Measurements from ENCODE around the gene ZNF136. TPM values are rescaled to one million over a fixed set of nuclear protein-coding genes. Genes with fewer than 3 reads are reported as not detected.
A peak's percentile ranks its signal among the peaks of the same experiment; 100 is the strongest.

The ZNF136 gene
- total RNA-seq, 1 experiment from 2014 or later: 4.0 TPM

DNA sequence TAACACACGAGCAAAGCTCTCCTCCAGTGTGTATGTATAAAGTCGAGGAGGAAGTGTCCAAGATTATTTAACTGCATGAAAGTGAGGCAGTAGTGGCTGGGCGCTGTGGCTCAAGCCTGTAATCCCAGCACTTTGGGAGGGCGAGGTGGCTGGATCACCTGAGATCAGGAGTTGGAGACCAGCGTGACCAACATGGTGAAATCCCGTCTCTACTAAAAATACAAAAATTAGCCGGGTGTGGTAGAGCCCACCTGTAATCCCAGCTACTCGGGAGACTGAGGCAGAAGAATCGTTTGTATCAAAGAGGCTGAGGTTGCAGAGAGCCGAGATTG lies 21.5 kb upstream of the ZNF136 start (continued):
- TF ChIP-seq, protein P1, sequence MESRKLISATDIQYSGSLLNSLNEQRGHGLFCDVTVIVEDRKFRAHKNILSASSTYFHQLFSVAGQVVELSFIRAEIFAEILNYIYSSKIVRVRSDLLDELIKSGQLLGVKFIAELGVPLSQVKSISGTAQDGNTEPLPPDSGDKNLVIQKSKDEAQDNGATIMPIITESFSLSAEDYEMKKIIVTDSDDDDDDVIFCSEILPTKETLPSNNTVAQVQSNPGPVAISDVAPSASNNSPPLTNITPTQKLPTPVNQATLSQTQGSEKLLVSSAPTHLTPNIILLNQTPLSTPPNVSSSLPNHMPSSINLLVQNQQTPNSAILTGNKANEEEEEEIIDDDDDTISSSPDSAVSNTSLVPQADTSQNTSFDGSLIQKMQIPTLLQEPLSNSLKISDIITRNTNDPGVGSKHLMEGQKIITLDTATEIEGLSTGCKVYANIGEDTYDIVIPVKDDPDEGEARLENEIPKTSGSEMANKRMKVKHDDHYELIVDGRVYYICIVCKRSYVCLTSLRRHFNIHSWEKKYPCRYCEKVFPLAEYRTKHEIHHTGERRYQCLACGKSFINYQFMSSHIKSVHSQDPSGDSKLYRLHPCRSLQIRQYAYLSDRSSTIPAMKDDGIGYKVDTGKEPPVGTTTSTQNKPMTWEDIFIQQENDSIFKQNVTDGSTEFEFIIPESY (IDR thresholded peaks at IDR 0.05; ENCODE audit: extremely low read depth, insufficient replicate concordance, low read length): no peak
- TF ChIP-seq EGR1 (IDR thresholded peaks at IDR 0.05; ENCODE audit: low read depth) (no peak), SIN3A (IDR thresholded peaks at IDR 0.05; ENCODE audit: low read depth) (no peak), SP1 (IDR thresholded peaks at IDR 0.05; ENCODE audit: low read depth) (no peak), JUND (IDR thresholded peaks at IDR 0.05) (no peak), EZH2 (IDR thresholded peaks at IDR 0.05) (no peak), RAD21 (IDR thresholded peaks at IDR 0.05; ENCODE audit: low read depth) (no peak)
- TF ChIP-seq, protein P2, sequence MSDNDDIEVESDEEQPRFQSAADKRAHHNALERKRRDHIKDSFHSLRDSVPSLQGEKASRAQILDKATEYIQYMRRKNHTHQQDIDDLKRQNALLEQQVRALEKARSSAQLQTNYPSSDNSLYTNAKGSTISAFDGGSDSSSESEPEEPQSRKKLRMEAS (IDR thresholded peaks at IDR 0.05): no peak

DNA sequence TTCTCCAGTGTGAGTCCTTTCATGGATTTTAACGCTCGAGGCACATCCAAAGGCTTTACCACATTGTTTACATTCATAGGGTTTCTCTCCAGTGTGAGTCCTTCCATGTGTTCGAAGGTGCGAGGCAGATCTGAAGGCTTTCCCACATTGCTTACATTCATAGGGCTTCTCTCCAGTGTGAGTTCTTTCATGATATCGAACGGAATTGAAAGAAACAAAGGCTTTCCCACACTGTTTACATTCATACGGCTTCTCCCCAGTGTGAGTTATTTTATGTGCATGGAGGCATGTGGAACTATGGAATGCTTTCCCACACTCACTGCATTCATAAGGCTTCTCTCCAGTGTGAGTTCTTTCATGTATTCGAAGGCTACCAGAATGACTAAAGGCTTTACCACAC lies 17.5 kb upstream of the ZNF136 start:
- Histone ChIP-seq H3K4me1 (ENCODE audit: control insufficient read depth in 1 of 2, insufficient read depth in 2 of 2, low read length in 2 of 2) (no peaks in the 10 kb centered on the region), H3K9me3 (ENCODE audit: control insufficient read depth in 1 of 2, insufficient read depth in 1 of 2, low read depth in 1 of 2, low read length in 2 of 2) (peaks cover 13 to 15% of the 10 kb centered on the region in 2 experiments; a peak in 2 of 4 replicates), H4K20me1 (ENCODE audit: insufficient read depth) (no peaks in the 10 kb centered on the region), H3K27me3 (ENCODE audit: insufficient read depth, low read length) (no peaks in the 10 kb centered on the region), H3K27ac (ENCODE audit: low read depth, low read length) (no peak overlapping the region), H2AFZ (ENCODE audit: low read depth, low read length, poor library complexity, severe bottlenecking) (no peak overlapping the region), H3K9me2 (ENCODE audit: insufficient read depth) (no peaks in the 10 kb centered on the region), H3K4me2 (ENCODE audit: low read length) (no peak overlapping the region), H3K79me2 (ENCODE audit: insufficient read depth, low read length) (no peaks in the 10 kb centered on the region), H3K36me3 (ENCODE audit: control insufficient read depth in 1 of 2, insufficient read depth in 2 of 2, low read length in 2 of 2) (no peaks in the 10 kb centered on the region), H3K4me3 (replicated peaks in 1 of 2; ENCODE audit: low read depth in 1 of 2, low read length in 2 of 2) (no peak overlapping the region), H3K9ac (ENCODE audit: low read length) (no peak overlapping the region)
- DNase-seq (ENCODE audit: low read depth, low spot score) (no peak), ATAC-seq (no peak)
- intact Hi-C loops (cut with micrococcal nuclease): no loop called here
- TF ChIP-seq, protein P3, sequence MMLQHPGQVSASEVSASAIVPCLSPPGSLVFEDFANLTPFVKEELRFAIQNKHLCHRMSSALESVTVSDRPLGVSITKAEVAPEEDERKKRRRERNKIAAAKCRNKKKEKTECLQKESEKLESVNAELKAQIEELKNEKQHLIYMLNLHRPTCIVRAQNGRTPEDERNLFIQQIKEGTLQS (IDR thresholded peaks at IDR 0.05): no peak
- TF ChIP-seq EGR1 (IDR thresholded peaks at IDR 0.05; ENCODE audit: low read depth): no peak
- TF ChIP-seq JUND (IDR thresholded peaks at IDR 0.05): no peak
- TF ChIP-seq ZNF274 (IDR thresholded peaks at IDR 0.05; ENCODE audit: low read depth, low read length): peak; percentile 37; the same call in 1 of the 2 replicates
- TF ChIP-seq TCF7L2 (IDR thresholded peaks at IDR 0.05; ENCODE audit: borderline replicate concordance, extremely low read depth, insufficient read depth, insufficient read length): no peak
- no TSS peak for BruUV-seq (replicated peaks)
- ChIA-PET RAD21 (ENCODE audit: low non-redundant PET in 1 of 2, low total read pairs in 2 of 2, uncharacterized antibody in 2 of 2, unreplicated experiment in 2 of 2) (no interaction called here), POLR2A (no interaction called here), CTCF (no interaction called here)

All from HCT116 (cell line).